Measurements from ENCODE around the gene SHROOM2. TPM values are rescaled to one million over a fixed set of nuclear protein-coding genes. Genes with fewer than 3 reads are reported as not detected.
"Not testable (repeated sequence)": the region's sequence is repeated elsewhere in the genome, so short reads cannot be mapped to it uniquely, and the experiment has no call there.

SHROOM2 gene
- total RNA-seq, 2 donors from 2014 or later, result 14.4 to 15.4 TPM

DNA sequence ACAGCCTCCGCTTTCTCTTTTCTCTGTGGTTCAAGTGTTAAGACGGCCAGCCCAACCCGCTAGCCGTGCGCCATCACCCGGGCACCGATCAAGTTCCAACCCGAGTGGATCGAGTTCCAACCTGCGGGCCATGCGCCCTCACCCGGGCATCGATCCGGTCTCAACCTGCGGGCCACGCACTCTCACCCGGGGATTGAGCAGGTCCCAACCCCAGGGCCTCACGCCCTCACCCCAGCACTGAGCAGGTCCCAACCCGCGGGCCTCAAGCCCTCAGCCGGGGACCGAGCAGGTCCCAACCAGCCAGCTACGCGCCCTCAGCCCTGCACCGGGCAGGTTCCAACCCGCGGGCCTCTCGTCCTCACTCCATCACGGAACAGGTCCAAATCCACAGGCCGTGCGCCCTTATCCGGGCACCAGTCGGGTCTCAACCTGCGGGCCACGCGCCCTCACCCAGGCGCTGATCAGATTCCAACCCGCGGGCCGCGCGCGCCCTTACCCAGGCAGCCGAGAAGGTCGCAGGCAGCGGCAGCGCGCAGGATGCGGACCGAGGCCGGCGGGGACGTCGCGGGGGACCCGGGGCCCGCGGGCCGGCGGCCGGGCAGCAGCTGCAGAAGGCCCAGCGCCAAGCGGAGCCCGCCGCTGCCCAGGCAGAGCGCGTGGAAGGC is 21.0 kb upstream of the SHROOM2 start:
- H3K27me3 Mint-ChIP-seq (ENCODE audit: insufficient read depth), result no peaks in the 10 kb centered on the region
- Histone ChIP-seq H3K9ac (ENCODE audit: extremely low read depth, low read length, poor library complexity, severe bottlenecking) (no peak overlapping the region), H3K4me1 (ENCODE audit: control insufficient read depth, insufficient read depth, low read length) (no peaks in the 10 kb centered on the region), H3K27me3 (ENCODE audit: control insufficient read depth, insufficient read depth, low read length, poor library complexity, severe bottlenecking) (no peaks in the 10 kb centered on the region), H3K9me3 (ENCODE audit: control insufficient read depth, low read length) (no peaks in the 10 kb centered on the region), H3K27ac (ENCODE audit: low read depth, low read length) (no peak overlapping the region), H3K36me3 (ENCODE audit: control insufficient read depth, insufficient read depth, low read length) (no peaks in the 10 kb centered on the region), H3K4me3 (ENCODE audit: low read length) (no peak overlapping the region)
- peak; percentile 74 for DNase-seq
- TF ChIP-seq, protein P1, sequence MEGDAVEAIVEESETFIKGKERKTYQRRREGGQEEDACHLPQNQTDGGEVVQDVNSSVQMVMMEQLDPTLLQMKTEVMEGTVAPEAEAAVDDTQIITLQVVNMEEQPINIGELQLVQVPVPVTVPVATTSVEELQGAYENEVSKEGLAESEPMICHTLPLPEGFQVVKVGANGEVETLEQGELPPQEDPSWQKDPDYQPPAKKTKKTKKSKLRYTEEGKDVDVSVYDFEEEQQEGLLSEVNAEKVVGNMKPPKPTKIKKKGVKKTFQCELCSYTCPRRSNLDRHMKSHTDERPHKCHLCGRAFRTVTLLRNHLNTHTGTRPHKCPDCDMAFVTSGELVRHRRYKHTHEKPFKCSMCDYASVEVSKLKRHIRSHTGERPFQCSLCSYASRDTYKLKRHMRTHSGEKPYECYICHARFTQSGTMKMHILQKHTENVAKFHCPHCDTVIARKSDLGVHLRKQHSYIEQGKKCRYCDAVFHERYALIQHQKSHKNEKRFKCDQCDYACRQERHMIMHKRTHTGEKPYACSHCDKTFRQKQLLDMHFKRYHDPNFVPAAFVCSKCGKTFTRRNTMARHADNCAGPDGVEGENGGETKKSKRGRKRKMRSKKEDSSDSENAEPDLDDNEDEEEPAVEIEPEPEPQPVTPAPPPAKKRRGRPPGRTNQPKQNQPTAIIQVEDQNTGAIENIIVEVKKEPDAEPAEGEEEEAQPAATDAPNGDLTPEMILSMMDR (conservative IDR thresholded peaks at IDR 0.05), result no peak
- H3K9me3 Mint-ChIP-seq, result peaks cover 37% of the 10 kb centered on the region
- H3K4me3 Mint-ChIP-seq, result peak overlapping the region; percentile 62
- peaks cover 3% of the 10 kb centered on the region for H3K4me1 Mint-ChIP-seq
- no peaks in the 10 kb centered on the region for H3K36me3 Mint-ChIP-seq (ENCODE audit: low read depth)
- no peak overlapping the region for H3K27ac Mint-ChIP-seq
- WGBS, 2 experiments (ENCODE audit: insufficient coverage in 1 of 2, insufficient read length in 1 of 2), result 36 to 42% methylated on average over 12 to 64 of the region's 67 CpGs

DNA sequence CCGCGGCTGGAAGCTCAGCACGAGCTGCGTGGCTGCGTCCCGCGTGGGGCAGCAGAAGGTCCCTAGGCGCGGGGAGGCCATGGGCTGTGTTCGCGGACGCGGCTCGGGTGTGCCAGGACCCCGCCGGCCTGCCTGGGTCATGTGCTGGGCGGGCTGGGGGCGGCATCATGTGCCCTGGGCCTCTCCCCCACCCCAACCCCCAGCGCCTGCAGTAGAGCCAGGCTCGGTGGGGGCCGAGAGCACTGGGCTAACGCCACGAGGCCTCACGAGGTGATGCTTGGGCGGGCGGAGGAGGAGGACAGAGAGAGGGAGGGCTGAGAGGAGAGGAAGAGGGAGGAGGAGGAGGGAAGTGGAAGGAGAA is 20.5 kb upstream of the SHROOM2 start, which contains the start of gene GPR143:
Gene GPR143 (minus strand): TSS at position 111 of the 361 bp plus-strand sequence. CDS start 30 bp downstream, at position 81.
- peaks cover 3% of the 10 kb centered on the region for H3K4me1 Mint-ChIP-seq
- peak within 1 kb of the TSS; percentile 62 for H3K4me3 Mint-ChIP-seq
- DNase-seq, result peak; percentile 73
- no peak within 1 kb of the TSS for H3K27ac ChIP-seq (ENCODE audit: low read depth, low read length)
- H3K36me3 ChIP-seq (ENCODE audit: control insufficient read depth, insufficient read depth, low read length), result no peaks in the 10 kb centered on the region
- H3K4me1 ChIP-seq (ENCODE audit: control insufficient read depth, insufficient read depth, low read length), result no peaks in the 10 kb centered on the region
- TF ChIP-seq, protein P1 (conservative IDR thresholded peaks at IDR 0.05), result no peak
- H3K36me3 Mint-ChIP-seq (ENCODE audit: low read depth), result no peaks in the 10 kb centered on the region
- H3K27me3 Mint-ChIP-seq (ENCODE audit: insufficient read depth), result no peaks in the 10 kb centered on the region
- H3K9ac ChIP-seq (ENCODE audit: extremely low read depth, low read length, poor library complexity, severe bottlenecking), result no peak within 1 kb of the TSS
- H3K9me3 Mint-ChIP-seq, result peaks cover 39% of the 10 kb centered on the region
- H3K9me3 ChIP-seq (ENCODE audit: control insufficient read depth, low read length), result no peaks in the 10 kb centered on the region
- H3K27ac Mint-ChIP-seq, result no peak within 1 kb of the TSS
- 26% methylated on average over 26 of the region's 26 CpGs; no CpG with 5 or more reads in 1 of the 2 experiments for WGBS, 2 experiments (ENCODE audit: insufficient coverage in 1 of 2, insufficient read length in 1 of 2)
- H3K27me3 ChIP-seq (ENCODE audit: control insufficient read depth, insufficient read depth, low read length, poor library complexity, severe bottlenecking), result no peaks in the 10 kb centered on the region
- H3K4me3 ChIP-seq (ENCODE audit: low read length), result no peak within 1 kb of the TSS

DNA sequence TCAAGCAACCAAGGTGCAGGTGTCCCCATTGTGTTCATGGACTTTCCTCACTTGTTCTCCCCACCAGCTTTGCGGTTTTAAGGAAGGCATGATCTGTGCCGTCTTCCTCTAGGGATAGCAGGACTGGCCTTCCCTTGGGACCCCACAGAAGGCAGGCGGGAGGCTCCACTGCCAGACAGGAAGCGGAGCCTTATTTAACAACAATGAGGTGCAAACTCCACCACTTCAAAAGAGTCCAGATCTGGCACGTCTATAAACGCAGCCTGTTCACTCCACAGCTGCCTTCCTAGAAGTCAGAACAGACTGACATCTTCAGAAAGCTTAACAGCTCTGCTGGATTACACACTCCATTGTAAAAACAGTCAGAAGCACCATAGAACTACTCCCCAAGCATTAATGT is 18.9 kb upstream of the SHROOM2 start:
- no peaks in the 10 kb centered on the region for H3K27me3 ChIP-seq (ENCODE audit: control insufficient read depth, insufficient read depth, low read length, poor library complexity, severe bottlenecking)
- Mint-ChIP-seq H3K4me1 (peaks cover 3% of the 10 kb centered on the region), H3K9me3 (peaks cover 44% of the 10 kb centered on the region), H3K27ac (no peak overlapping the region), H3K4me3 (no peak overlapping the region), H3K27me3 (ENCODE audit: insufficient read depth) (no peaks in the 10 kb centered on the region), H3K36me3 (ENCODE audit: low read depth) (no peaks in the 10 kb centered on the region)
- H3K4me3 ChIP-seq (ENCODE audit: low read length), result no peak overlapping the region
- TF ChIP-seq, protein P1 (conservative IDR thresholded peaks at IDR 0.05), result no peak
- WGBS, 2 experiments (ENCODE audit: insufficient coverage in 1 of 2, insufficient read length in 1 of 2), result 87 to 90% methylated on average over 5 to 6 of the region's 6 CpGs
- H3K9ac ChIP-seq (ENCODE audit: extremely low read depth, low read length, poor library complexity, severe bottlenecking), result no peak overlapping the region
- H3K36me3 ChIP-seq (ENCODE audit: control insufficient read depth, insufficient read depth, low read length), result no peaks in the 10 kb centered on the region
- no peaks in the 10 kb centered on the region for H3K9me3 ChIP-seq (ENCODE audit: control insufficient read depth, low read length)
- H3K27ac ChIP-seq (ENCODE audit: low read depth, low read length), result no peak overlapping the region
- DNase-seq, result peak; percentile 30
- H3K4me1 ChIP-seq (ENCODE audit: control insufficient read depth, insufficient read depth, low read length), result no peaks in the 10 kb centered on the region

DNA sequence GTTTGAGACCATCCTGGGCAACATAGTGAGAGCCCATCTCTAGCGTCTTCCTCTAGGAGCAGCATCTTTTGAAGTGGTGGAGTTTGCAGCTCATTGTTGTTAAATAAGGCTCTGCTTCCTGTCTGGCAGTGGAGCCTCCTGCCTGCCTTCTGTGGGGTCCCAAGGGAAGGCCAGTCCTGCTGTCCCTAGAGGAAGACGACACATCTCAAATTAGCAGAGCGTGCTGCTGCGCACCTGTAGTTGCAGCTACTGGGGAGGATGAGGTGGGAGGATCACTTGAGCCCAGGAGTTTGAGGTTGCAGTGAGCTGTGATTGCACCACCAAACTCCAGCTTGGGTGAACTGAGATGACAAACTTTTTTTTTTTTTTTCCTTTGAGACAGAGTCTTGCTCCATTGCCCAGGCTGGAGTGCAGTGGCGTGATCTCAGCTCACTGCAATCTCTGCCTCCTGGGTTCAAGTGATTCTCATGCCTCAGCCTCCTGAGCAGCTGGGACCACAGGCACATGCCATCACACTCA is 17.8 kb upstream of the SHROOM2 start:
- 70 to 81% methylated on average over 3 to 5 of the region's 5 CpGs for WGBS, 2 experiments (ENCODE audit: insufficient coverage in 1 of 2, insufficient read length in 1 of 2)
- H3K27ac Mint-ChIP-seq; H3K4me3 ChIP-seq (ENCODE audit: low read length); H3K9me3 ChIP-seq (ENCODE audit: control insufficient read depth, low read length); H3K9ac ChIP-seq (ENCODE audit: extremely low read depth, low read length, poor library complexity, severe bottlenecking); H3K27me3 Mint-ChIP-seq (ENCODE audit: insufficient read depth); H3K4me1 ChIP-seq (ENCODE audit: control insufficient read depth, insufficient read depth, low read length); H3K4me3 Mint-ChIP-seq; H3K27ac ChIP-seq (ENCODE audit: low read depth, low read length); H3K27me3 ChIP-seq (ENCODE audit: control insufficient read depth, insufficient read depth, low read length, poor library complexity, severe bottlenecking); H3K4me1 Mint-ChIP-seq; H3K36me3 Mint-ChIP-seq (ENCODE audit: low read depth); H3K36me3 ChIP-seq (ENCODE audit: control insufficient read depth, insufficient read depth, low read length): not testable (repeated sequence)
- peaks cover 43% of the 10 kb centered on the region for H3K9me3 Mint-ChIP-seq
- peak; percentile 36 for DNase-seq
